Endometrium (tissue), 2 donors: ENCODE results near the gene NPC2.
"Not testable (repeated sequence)": the region's sequence is repeated elsewhere in the genome, so short reads cannot be mapped to it uniquely, and the experiment has no call there.

Experiments
- FAIRE-seq: peaks from 2 replicates; lab custom pipeline; 2012; peaks lifted over from hg19 to GRCh38; lab: Jason Lieb, UNC
- donor health status: control.
- donor health status: control.

The NPC2 gene

GRCh38 chr14:74492776-74493342 lies at the start of gene NPC2:
Gene NPC2, minus strand, starts transcription at chr14:74493305. Its CDS starts 31 bp downstream, at chr14:74493274.
- FAIRE-seq: no peak

- FAIRE-seq: no peak
Observed at GRCh38 chr14:74542056-74542685, 49.1 kb upstream of the NPC2 start.

- no peak for FAIRE-seq
Observed at GRCh38 chr14:74541225-74541624, 48.1 kb upstream of the NPC2 start.

GRCh38 chr14:74539503-74539902 lies 46.4 kb upstream of the NPC2 start:
- no peak for FAIRE-seq

DNA sequence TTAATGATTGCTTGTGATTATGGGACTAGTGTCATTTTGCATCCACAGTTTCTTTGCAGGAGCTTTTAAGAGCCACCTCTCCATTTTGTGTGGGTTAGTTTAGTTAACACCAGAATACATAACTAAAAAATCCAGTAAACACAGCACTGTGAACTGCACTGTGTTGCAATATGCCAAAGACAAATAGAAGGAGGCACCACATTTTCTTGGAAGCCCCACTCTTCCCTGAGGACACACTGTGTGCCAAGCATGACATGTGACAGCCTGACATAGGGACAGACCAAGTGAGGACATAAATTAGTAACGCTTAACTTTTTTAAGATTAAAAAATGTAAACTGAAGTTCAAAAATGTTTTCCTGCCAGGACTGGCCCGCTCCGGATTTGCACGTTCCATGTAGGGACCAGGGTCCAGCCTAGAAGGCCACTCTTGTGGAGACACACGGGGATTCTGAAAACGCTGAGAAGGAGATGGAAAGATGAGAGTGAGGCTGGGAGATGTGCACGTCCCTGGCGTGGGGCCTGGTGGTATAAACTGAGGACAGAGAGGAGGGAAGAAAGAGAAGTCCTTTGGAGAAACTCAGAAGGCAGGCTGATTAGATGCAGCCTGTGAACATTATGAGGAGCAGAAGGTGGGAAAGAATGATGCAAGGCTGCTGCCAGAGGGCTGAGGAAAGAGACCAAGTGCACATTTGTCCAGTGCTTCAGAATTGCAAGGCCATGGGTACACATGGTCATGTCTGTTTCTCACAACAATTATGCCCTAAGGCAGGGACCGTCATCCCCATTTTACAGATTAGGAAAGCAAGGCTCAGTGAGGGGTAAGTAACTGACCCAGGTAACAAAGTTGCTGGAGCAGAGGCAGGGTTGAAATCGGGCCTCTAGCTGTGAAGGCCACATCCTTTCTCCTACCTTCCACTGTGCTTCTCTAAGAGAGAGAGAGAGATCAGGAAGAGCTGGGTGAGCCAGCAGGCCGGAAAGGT lies 45.6 kb upstream of the NPC2 start:
- no peak for FAIRE-seq

- FAIRE-seq: not testable (repeated sequence)
Observed at GRCh38 chr14:74536336-74536735, 43.2 kb upstream of the NPC2 start.

- FAIRE-seq: no peak
Observed at GRCh38 chr14:74535756-74536325, 42.7 kb upstream of the NPC2 start.

DNA sequence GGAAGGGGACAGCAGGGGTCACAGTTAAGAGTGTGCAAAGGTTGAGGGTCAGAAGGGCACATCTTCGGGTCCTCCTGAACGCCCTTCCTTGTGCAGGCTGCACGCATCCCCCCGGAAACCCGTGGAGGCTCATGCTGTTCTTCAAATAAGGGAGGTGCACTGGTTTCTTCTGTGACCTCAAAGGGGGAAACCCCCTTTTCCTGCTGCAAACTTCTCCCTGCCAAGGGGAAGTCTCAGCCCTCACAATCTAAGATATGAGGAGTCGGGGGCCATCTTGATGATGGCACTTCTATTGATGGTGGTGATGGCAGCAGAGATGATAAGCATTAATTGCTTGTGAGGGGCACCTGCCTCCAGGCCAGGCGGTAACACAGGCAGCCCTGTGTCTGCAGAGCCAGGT lies 40.5 kb upstream of the NPC2 start:
- FAIRE-seq: no peak

GRCh38 chr14:74532246-74532645 lies 39.1 kb upstream of the NPC2 start:
- FAIRE-seq: no peak

- no peak for FAIRE-seq
Observed at GRCh38 chr14:74531467-74531866, 38.4 kb upstream of the NPC2 start.

GRCh38 chr14:74531006-74531405 lies 37.9 kb upstream of the NPC2 start:
- no peak for FAIRE-seq

DNA sequence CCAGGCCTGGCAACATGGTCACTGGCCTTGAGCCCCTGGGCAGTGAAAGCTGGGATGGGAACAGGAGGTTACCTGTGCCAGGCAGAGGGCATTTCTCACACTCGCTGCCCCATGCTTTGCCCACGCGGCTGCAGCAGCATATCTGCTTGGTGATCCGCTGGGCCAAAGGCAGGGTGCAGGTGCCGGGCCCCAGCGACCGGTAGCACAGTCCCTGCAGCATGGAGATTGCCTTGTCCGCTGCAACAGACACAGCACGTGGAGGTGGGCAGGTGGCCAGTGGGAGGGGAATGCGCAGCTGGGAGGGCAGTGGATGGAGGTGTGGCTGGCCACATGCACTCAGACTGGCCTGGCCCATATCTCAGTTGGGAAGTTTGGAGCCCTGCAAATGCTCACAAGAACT lies 35.8 kb upstream of the NPC2 start:
- FAIRE-seq: no peak

DNA sequence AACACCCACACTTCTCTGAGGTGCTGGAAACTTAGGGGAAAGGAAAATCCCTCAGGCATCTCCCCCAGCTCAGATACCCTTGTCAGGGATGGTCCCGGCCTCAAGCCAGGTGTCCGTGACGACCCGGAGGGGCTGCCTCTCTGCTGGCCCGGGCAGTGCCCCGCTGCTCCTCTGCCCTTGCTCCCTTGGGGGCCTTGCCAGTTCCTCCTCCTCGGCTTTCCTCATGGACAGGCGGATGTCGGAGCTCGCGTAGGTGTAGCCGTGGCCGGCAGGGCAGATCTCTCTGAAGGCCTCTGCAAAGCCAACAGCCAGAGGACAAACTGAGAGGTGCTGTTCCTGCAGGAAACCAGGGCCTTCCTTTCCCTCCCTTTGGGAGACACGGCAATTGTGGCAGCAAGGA lies 35.3 kb upstream of the NPC2 start:
- no peak for FAIRE-seq

- FAIRE-seq: no peak
Observed at GRCh38 chr14:74527736-74528280, 34.7 kb upstream of the NPC2 start.

DNA sequence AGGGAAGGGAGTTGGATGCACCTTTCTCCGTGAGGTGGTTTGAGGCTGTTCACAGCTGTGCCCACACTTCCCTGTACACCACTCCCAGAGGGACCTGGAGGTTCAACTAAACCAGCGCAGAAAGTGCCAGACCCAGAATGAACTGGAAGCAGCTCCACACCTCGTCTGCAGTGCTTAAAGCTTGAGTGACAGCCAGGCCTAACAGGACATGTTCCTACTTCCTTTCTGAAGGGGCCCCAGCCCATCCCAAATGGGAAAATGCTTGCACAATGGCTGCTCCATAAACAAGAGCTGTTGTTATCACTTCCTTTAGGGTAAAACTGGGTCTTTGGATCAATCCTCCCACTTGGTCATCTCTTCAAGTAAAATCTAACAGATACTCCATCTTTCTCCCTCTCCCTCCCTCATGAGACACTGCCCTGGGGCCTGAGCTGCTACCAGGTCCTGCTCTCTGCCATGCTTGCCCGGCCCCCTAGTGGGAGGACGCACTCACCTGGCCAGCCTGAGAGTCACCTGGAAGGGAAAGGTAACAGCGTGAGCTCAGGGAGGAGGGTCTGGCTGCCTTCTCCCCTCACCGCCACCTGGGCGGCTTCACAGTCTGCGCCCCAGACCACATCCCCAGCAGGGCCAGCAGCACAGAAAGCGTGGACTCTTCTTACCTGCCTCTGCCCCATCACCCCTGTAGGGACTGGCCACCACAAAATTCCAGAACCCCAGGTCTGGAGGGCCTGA lies 33.9 kb upstream of the NPC2 start:
- no peak for FAIRE-seq

GRCh38 chr14:74525361-74525851 lies 32.3 kb upstream of the NPC2 start:
- FAIRE-seq: no peak

DNA sequence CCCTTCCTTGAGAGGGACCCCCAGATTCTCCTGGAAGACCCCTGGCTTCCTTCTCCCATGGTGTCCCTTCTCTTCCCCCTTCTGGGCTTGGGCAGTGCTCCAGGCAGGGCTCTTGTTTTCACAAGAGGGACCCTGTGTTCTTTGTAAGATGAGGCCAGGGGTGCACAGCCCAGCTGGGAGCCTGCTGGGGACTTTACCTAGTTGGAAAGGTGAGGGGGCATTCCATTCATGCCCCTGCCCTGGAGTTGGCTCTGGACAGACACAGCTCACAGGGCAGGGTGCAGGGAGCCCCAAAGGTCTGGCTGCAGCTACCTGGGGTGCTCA lies 31.7 kb upstream of the NPC2 start:
- FAIRE-seq: no peak

GRCh38 chr14:74524076-74524811 lies 31.1 kb upstream of the NPC2 start:
- no peak for FAIRE-seq

- no peak for FAIRE-seq
Observed at GRCh38 chr14:74522740-74523139, 29.6 kb upstream of the NPC2 start.

DNA sequence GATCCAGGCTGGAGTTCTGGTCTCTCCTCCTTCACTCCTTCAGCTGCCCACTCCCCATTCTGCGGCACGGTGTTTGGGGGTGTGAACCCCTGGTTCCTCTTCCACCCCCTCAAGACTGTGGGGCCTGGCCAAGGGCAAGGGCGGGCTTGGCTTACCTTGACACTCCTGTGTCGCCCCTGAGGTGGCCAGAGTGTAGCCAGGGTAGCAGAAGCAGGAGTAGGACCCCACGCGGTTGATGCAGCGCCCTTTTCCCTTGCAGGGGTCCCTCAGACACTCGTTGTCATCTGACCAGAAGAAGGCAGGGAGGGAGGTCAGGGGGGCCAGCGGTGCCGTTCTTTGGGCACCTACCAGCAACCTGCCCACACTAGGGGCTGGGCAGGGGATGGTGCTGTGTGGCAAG lies 28.7 kb upstream of the NPC2 start:
- no peak for FAIRE-seq
